Suppressor macrophage treated with lipopolysaccharide for 4 hours (primary cell): ENCODE data around the gene USP40.

Experiments used
- DNase-seq: peaks from one replicate; pipeline ENCODE4 v3.0.0-alpha.2; 2020

Gene USP40

DNA sequence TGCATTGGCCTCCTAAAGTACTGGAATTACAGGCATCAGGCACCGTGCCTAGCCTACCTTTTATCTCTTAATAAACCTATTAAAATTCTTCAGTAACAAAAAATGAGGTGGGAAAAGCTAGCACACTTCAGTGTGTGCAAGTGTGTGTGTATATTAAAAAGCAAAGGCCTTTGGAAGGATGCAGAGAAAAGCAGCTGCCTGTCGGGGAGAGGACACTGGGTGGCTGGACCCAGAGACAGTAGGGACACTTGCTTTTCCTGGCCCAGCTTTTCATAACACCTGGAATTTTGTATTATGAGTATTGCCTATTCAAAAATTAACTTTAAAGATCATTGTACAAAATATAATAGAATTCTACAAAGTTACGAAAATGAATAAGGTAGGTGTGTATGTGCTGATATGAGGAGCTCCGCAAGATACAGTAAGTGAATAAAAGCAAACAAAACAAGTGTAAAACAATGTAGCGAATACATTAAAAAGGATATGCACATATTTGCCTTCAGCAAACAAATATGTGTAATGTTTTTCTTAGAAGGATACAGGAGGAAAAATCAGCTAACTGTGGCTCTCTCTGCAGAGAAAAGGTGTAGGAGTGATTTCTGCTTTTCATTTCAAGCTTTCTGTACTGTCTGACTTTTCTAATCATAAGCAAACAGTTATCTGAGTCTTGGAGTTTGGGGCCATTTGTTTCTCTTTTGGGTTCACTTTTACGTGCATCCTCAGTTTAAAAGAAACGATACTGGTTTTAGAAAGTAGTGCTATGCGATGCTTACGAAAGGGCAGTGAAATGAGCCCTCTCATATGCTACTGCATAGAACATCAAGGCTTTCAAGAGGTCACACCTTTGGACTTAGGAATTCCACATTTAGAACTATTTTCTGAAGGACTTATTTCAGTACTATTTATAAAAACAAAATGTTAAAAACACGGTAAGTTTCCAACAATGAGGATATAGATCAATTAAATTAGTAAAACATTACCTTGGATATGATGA, 70.8 kb downstream of the USP40 start:
- DNase-seq: no peak

DNA sequence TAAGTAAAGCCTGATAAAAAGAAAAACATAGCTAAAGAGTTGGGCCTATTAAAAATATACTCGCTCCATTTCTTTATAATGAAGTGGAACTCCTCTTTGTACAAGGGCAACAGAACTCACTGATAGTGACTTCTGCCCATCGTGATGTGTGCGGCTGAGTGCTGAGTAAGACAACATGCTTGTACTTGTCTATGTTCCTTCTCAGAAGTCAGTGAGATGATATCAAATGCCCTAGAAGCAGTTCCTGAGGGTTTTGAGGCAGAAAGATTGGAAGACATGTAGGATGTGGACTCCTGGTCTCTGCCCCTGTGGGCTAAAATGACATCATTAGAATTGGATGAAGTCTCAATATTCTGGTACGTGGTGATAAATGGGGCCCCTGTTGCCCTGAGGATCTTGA, 73.8 kb downstream of the USP40 start:
- no peak for DNase-seq

DNA sequence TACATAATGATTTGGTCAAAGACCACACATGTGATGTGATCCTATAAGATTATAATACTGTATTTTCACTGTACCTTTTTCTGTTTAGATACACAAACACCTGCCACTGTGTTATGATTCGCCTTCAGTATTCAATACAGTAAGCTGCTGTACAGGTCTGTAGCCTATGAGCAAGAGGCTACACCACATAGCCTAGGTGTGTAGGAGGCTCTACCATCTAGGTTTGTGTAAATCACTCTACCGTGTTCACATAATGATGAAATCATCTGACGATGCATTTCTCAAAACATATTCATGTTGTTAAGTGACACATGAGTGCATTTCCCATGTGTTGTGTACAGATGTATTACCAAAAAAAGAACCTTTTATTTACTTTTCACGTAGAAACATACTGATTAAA, 74.5 kb downstream of the USP40 start:
- DNase-seq: no peak

DNA sequence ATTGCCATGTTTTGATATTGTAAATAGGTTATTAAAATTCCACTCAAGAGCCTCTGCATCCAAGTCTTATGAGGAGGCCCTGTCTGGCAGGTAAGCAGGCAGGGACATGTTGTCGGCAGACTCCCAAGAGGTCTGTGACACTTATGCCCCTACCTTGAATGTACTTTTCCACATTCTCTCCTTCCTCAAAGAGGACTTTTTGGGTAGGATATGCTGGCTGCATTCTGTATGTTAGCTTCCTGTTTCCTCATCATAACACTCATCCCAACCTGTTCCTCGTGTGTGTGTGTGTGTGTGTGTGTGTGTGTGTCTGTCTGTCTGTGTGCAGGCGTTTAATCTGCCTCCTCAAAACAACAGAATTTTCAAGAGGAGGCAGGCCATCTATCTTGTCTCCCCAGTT, 75.3 kb downstream of the USP40 start:
- no peak for DNase-seq

DNA sequence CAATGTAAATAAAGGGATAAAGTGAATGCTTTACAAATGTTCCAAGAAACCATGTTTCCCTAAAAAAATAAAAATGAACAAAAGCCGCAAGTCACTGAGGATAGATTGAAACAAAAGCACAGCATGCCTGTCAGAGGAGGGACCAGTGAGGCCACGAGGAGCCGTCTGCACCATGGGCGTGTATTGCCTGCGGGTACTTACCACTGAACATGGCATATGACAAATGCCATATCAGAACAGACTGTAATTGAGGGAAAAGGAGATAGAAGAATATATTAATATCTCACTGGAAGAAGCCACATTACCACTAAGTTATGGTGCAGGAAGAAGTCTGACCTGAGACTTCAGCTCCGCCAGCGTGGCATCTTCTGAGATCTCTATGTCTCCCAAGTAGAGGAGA, 75.8 kb downstream of the USP40 start:
- DNase-seq: no peak

DNA sequence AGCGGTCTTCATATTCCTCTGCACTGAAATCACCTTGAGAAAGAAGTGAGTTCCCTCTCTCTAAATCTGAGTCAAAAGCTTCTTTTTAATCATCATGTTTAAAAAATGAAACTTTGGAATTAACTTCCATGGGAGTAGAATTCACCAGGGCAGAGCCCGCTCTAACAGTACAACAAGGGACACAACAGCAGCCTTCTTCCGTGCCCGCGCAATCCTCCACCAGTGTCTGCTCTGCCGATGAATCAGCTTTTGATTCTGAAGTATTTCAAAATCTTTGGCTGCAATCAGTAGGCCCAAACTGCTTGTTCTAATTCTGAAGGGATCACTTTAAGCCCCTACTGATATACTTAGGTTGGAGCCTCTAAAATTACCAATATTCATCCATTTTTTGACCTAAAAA, 76.9 kb downstream of the USP40 start:
- DNase-seq: no peak

DNA sequence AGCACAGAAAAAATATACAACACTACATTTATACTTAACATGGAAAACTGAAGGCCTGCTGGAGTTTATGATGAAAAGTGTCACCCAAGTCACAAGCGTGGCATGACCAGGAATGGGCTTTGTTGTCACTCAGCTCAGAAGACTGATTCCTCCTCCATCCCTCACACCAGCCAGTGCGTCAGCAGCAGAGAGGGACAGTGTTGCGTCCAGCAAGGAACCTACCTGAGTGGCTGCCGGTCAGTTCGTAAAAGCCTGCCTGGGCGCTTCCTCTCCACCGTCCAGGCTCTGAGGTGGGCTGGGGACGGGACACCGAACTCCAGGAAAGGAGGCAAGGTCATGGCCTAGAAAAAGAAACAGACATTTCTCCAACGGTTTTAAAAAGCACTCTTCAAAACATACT, 77.4 kb downstream of the USP40 start:
- DNase-seq: no peak

DNA sequence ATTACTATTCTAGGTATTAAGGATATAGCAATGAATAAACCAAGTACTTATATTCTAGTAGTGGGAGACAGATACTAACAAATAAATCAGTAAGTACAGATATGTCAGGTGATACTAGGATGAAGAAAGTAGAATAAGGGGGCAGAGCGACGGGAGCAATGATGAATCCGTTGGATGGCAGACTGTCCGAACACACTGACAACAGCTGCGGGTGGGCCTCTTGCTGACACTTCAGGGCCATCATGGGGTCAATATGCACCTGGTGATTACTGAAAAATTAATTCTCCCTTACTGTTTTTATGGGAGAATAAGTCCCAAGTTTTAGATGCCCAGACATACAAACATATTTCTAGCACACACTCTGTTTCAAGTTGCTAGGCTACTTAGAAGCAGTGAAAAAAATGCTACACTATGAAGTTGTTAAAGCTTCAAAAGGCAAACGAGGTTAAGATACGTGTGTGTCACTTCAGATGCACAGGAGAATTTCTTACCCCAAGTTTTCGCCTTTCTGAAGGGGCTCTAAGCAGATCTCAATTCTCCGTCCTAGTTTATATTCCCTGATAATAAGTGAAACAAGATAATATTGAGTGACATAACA, 78.7 kb downstream of the USP40 start:
- no peak for DNase-seq

DNA sequence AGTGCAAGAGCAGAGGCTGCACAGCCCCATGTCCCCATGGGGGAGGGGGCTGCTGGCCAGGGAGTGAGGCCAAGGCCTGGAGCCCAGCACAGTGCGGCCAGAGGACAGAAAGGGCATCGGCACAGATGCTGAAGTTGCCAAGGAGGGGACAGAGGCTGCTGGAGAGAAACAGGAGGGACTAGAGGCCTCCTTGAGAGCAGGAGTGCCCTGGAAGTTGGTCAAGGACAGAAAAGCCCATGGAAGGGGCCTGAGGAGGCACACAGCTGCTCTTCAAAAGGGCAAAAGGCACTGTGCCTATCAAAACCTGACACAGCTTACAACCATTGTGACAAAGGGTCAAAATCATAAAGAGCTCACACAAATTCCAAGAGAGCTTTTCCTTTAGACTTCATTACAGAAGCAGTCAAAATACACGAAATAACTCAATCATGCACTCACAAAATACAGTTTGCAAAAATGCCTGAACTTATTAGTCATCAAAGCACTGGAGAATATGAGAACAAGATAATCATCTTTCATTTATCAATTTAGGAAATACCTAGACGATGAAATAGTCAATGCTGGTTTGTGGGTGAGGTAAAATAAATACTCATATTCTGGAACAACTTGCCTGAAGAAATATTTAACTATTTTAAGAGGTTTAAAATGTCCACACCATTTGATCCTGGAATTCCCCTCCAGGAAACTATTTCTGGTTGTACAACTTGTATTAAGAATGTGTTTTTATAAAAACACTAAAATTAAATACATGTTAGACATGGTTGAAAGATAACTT, 79.6 kb downstream of the USP40 start:
- no peak for DNase-seq

DNA sequence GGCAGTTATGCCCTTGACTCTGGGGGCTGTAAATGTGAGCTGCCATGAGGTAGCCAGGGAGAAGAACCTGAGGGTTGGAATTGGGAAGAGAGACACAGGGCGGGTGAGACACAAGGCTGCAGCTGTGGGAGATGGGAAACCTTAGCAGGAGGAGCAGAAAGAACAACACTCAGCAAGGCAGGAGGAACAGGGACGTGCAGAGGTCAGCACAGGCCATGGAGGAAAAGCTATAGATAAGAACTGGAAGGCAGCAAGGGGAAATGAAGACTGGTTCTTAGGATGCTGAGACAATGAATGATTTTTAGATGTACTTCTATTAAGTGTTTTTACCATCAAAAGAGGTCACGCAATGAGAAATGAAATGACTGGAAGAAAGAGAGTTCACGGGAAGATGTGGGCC, 80.2 kb downstream of the USP40 start:
- DNase-seq: no peak

DNA sequence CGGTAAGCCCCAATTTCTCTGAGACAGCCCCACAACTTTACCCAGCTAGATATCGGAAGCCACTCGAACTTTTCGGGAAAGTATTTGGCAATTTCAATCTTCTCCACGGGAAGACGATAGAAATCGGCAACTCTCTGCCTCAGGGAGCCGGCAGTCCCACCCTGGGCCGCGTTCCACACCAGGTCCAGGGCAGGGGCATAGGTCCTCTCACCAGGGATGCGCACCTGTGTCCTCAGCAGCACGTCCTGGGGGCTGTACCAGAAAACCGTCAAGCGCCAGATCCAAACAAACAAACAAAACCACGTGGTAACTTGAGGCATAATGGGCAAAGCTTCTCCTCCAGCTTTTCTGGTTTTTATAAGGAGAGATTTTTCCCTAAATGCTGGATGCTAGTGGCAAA, 80.9 kb downstream of the USP40 start:
- DNase-seq: no peak

DNA sequence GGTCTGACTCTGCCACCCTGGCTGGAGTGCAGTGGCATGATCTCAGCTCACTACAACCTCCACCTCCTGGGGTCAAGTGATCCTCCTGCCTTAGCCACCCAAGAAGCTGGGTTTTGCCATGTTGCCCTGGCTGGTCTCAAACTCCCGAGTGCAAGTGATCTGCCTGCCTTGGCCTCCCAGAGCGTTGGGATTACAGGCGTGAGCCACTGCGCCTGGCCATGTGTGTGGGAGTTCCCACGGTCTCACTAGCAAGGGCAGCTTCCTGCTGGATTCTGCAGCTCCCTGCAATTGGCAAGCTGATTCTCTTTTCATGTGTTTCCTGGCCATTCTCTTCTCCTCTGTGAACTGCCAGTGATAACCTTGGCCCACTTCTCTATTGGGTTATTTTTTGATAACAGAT, 84.0 kb downstream of the USP40 start:
- no peak for DNase-seq

DNA sequence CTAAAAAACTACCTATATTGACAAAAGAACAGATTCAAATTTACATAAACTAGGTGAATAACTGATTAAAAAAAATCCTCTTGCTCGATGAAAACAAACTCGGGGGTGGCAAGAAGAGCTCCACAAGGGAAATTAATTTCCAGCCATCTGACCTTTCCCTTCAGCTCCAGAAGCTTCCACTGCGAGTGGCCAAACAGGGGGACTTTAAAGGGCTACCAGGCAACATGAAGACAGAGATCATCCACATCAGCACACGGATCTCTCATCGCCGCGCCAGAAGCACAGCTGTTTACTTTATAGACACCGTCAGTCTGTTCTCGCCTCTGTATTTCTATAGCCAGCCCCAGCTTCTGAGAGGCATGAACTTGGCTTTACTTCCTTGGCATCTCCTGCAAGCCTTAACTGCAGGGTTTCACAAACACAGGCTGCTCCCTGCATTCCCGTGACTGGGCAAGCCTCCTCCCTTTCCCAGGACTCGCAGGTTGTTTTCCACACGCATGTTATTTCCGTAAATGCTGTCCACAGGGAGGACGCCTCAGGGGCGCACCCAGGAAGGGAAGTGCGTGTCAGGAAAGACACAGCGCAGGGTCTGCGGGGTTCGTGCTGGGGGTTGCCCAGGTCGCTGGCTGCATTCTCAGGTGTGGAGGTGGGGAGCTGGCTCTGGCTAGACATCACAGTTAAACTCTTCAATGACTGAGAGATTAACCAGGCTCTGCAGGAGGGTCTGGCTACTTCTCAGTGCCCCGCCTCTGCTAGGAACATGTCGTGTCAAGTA, 85.0 kb downstream of the USP40 start:
- DNase-seq: no peak

DNA sequence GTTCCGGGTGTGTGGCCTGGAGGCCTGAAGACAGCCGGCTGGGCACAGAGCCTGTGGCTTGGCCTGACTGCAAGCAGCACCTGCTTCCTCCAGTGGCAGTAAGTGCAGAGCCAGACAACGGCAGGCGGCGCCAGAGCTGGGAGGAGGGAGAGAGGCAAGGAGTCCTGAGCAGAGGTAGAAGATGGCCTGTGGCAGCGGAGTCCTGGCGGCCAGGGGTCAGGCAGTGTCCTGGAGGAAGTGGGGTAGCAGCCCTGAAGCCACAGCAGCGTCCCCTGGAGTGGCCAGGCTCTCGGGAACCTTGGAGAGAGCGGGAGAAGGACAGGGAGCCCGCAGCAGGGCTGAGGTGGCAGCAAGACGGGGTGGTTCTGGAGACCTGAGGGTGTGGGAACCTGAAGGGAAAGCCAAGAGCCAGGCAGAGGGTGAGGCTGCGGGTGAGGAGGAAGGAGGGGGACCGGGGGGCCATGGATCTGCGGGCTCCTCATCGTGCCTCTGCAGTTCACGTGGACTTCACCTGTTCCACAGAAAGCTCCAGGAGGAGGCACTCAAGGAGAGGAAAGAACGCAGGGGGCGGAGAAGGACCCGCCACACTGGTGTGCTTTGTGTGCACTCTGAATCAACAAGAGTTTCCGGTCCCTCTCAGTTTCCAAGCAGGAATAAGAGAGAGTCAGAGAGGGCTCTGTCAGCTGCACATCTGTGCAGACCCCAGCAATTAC, 85.9 kb downstream of the USP40 start:
- no peak for DNase-seq

DNA sequence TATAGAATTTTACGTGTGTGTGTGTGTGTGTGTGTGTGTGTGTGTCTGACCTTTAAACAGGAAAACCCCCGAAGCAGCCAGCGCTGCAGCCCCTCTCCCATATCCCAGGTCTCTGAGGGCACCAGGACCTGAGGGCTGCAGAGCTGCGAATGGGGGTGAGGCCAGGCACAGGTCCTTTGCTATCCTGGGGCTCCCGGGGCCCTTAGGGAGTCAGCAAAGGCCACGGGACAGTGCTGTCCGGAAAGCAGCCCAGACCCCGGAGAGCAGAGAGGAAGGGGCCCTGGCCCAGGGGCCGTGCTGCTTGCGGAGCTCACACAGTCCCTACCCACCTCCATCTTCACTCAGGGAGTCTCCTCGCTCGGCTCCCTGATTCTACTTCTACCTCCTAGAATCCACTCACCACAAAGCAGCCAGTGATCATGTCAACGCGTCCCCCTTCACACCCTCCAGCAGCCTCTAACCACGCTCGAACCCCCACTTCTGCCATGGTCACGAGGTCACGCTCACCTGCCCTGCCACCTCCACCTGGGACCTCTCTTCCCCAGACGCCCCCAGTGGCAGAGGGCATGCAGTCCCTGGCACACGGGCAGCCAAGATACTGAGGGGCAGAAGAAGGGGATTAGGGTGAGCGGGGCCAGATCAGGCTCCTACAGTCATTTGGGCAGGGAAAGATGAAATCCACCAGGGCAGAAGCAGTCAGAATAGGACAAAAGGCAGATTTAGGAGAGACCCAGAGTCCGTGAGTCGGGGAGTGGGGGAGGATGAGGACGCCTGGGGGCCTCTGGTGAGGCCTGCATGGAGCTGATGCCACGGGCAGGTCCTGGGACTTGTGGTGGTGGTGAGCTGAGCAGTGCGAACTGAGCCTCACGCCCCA, 86.7 kb downstream of the USP40 start:
- DNase-seq: no peak

DNA sequence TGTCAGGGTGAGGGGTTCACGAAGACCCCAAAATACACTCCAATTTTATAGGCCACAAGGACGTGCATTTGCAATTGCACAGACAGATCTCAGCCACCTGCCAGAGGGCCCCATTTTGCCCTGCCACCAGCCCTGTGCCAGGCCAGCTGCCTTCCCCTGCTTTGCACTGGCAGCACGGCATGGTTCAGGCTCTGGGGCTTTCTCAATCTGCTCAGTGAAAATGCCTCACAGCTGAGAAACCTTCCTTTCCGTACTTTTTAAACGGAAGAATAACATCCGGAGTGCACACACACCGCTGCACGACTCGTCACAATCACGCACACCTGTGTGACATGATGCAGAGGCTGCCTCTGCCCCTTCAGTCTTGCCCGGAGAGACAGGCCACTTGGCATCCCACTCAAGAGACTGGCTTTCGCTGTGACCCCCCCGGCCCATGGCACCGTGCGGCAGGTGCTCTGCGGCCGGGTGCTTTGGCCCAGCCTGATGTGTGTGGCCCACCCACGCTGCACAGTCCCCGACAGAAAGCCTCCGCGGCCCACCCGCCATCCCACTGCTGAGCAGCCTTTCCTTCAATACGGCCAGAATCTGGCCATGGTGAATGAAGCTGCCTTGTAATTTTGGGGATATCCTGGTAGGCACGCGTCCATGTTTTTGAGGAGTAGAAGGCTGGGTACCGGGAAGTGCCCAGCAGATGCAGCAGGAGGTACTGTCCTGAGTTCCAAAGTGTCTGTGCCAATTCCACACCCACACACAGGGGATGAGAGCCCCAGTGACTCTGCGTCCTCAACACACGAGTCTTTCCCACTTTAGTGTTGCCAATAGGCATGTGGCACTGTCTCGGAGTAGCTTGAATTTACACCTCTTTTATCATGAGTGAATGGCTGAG, 88.8 kb downstream of the USP40 start:
- DNase-seq: no peak

DNA sequence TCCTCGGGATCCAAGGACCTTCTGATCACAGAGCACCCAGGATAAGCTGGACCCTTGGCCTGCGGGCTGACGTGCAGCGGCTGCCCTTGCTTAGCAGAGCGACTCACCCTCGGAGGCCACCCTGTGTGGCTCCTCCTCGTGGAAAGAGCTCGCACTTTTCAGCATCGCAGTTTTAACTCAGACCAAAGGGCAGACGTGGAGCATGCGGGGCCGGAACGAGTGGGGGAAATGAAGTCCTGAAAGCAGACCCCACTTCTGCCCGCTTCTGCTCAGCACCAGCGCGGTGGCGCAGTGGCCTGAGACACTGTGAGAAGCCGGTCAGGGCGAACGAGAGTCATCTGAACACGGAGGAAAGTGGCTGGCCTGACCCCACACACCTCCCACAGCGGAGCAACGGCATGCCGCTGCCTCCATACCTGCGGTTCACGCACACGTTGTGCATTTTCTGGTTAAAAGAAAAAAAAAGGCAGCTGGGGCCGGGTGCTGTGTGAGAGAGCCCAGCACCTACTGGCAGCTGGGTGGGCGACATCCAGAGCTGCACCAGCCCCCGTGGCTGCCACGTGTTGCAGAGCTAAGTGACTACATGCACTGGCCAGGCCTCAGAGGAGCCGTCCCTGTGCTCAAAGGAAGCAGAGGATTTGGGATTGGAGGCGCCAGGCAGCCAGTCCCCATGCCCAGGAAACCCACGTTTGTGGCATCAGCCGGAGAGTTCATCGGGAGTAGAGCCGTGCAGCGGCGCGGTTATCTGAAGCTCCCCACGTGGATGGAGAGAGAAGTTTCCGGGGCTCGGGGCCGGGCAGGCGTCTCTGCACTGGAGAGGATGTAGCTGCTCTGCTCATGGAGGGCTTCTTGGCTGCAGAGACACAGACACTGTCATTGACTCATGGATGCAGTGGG, 89.7 kb downstream of the USP40 start:
- no peak for DNase-seq

DNA sequence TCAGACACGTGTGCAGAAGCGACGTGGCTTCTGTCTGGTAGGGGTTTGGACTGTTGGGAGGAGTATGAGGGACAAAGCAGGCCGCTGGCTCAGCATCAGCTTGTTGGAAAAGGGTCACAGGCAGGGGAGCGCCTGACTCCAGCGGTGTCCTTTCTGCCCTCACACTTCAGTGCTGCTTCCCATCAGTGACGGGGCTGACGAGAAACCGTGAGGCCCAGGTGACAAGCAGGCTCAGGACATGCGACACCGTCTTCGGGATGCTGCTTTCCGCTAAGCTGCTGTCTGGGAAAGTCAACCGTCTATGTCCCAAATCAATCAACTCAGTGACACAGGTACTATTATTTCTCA, 90.5 kb downstream of the USP40 start:
- DNase-seq: no peak
